HCT116 (cell line): ENCODE results near the gene GK2. TPM values are rescaled to one million over a fixed set of nuclear protein-coding genes. Genes with fewer than 3 reads are reported as not detected.

Source experiments
- ATAC-seq: fragments of 200-7000 bp; cut with Tn5 transposase; 2 replicates; pipeline ENCODE4 v1.9.1; 2020; ENCODE audit warnings: mild to moderate bottlenecking, moderate library complexity
- BruUV-seq: library from RNA; stranded (reverse); fragments of 400-500 nt; replicated peaks from 2 replicates; lab custom pipeline; 2021; lab: Mats Ljungman, UMichigan
- CTCF ChIA-PET: fragments of 300-600 bp; sonication (Branson Sonifier 250); formaldehyde crosslinking; loops from one replicate; lab custom pipeline; 2021; ENCODE audit warnings: antibody characterized with exemption; lab: Charles Lee
- POLR2A ChIA-PET: fragments of 300-600, 350-600 bp; sonication (Branson Sonifier 250); formaldehyde crosslinking; loops from one replicate; lab custom pipeline; 2021; ENCODE audit warnings: antibody characterized with exemption; lab: Charles Lee
- RAD21 ChIA-PET, 2 experiments: fragments of 300-600 bp; sonication (Branson Sonifier 250); formaldehyde crosslinking; loops; one replicate each; lab custom pipeline; 2023; ENCODE audit warnings: low total read pairs in 2 of 2; ENCODE audit not compliant: uncharacterized antibody in 2 of 2, unreplicated experiment in 2 of 2, low non-redundant PET in 1 of 2; lab: Charles Lee
- DNase-seq: peaks from one replicate; pipeline ENCODE4 v3.0.0-alpha.2; 2010; ENCODE audit warnings: low read depth, low spot score
- H2AFZ ChIP-seq: fragments of 200-600 bp; shearing (Covaris generic), sonication (generic); 2 replicates; pipeline ENCODE4 v1.6.1; 2017; ENCODE audit warnings: low read depth, mixed run types, mixed read lengths, antibody characterized with exemption, low read length; ENCODE audit not compliant: poor library complexity, severe bottlenecking
- H3K27ac ChIP-seq: 2 replicates; pipeline ENCODE4 v1.5.1; 2012; ENCODE audit warnings: low read depth, low read length
- H3K27me3 ChIP-seq: fragments of 200-600 bp; sonication (generic); 2 replicates; pipeline ENCODE4 v1.6.1; 2016; ENCODE audit warnings: mixed run types, low read length, mixed read lengths; ENCODE audit not compliant: insufficient read depth
- H3K36me3 ChIP-seq, 2 experiments: fragments of 200-500 bp in 1 of 2; fragments of 200-600 bp in 1 of 2; sonication (Bioruptor generic) in 1 of 2; sonication (generic) in 1 of 2; 2 replicates each; pipeline versions ENCODE4 v1.5.1 to v1.6.1; 2014 to 2016; ENCODE audit warnings: low read length in 2 of 2, inconsistent platforms in 1 of 2, mixed read lengths in 1 of 2, mixed run types in 1 of 2; ENCODE audit not compliant: insufficient read depth in 2 of 2, control insufficient read depth in 1 of 2
- H3K4me1 ChIP-seq, 2 experiments: fragments of 200-600 bp in 1 of 2; sonication (generic) in 1 of 2; 2 replicates each; pipeline versions ENCODE4 v1.5.1 to v1.6.1; 2012 to 2017; ENCODE audit warnings: low read length in 2 of 2, inconsistent platforms in 1 of 2, mild to moderate bottlenecking in 1 of 2, mixed read lengths in 1 of 2, mixed run types in 1 of 2, moderate library complexity in 1 of 2; ENCODE audit not compliant: insufficient read depth in 2 of 2, control insufficient read depth in 1 of 2
- H3K4me2 ChIP-seq: fragments of 200-600 bp; sonication (generic); 2 replicates; pipeline ENCODE4 v1.6.1; 2017; ENCODE audit warnings: mixed run types, low read length, mixed read lengths
- H3K4me3 ChIP-seq, 2 experiments: fragments of 200-600 bp in 1 of 2; sonication (generic) in 1 of 2; replicated peaks in 1 of 2; 2 replicates each; pipeline ENCODE4 v1.5.1; 2011 to 2016; ENCODE audit warnings: low read length in 2 of 2, control low read depth in 1 of 2, low read depth in 1 of 2, mild to moderate bottlenecking in 1 of 2, mixed read lengths in 1 of 2, mixed run types in 1 of 2
- H3K79me2 ChIP-seq: fragments of 200-600 bp; sonication (generic); 2 replicates; pipeline ENCODE4 v1.6.1; 2017; ENCODE audit warnings: mild to moderate bottlenecking, mixed run types, low read length, moderate library complexity, mixed read lengths; ENCODE audit not compliant: insufficient read depth
- H3K9ac ChIP-seq: fragments of 200-600 bp; sonication (generic); 2 replicates; pipeline ENCODE4 v1.6.1; 2016; ENCODE audit warnings: low read length, mixed read lengths
- H3K9me2 ChIP-seq: fragments of 200-600 bp; sonication (generic), shearing (Covaris generic); 2 replicates; pipeline ENCODE4 v1.6.1; 2017; ENCODE audit warnings: mixed run types, mild to moderate bottlenecking, moderate library complexity; ENCODE audit not compliant: insufficient read depth
- H3K9me3 ChIP-seq, 2 experiments: fragments of 200-500 bp in 1 of 2; fragments of 200-600 bp in 1 of 2; sonication (Bioruptor generic) in 1 of 2; sonication (generic) in 1 of 2; 2 replicates each; pipeline ENCODE4 v1.6.1; 2014 to 2017; ENCODE audit warnings: low read length in 2 of 2, mixed read lengths in 2 of 2, inconsistent platforms in 1 of 2, low read depth in 1 of 2, mild to moderate bottlenecking in 1 of 2, mixed run types in 1 of 2, moderate library complexity in 1 of 2; ENCODE audit not compliant: control insufficient read depth in 1 of 2, insufficient read depth in 1 of 2
- H4K20me1 ChIP-seq: fragments of 200-600 bp; sonication (generic), shearing (Covaris generic); 2 replicates; pipeline ENCODE4 v1.6.1; 2017; ENCODE audit warnings: mixed run types, mild to moderate bottlenecking, moderate library complexity; ENCODE audit not compliant: insufficient read depth
- ATF3 ChIP-seq: IDR thresholded peaks from 2 replicates; pipeline ENCODE4 v1.6.1; 2012
- CBX3 ChIP-seq: IDR thresholded peaks from 2 replicates; pipeline ENCODE4 v1.6.1; 2012; ENCODE audit warnings: low read depth
- CEBPB ChIP-seq: IDR thresholded peaks from 2 replicates; pipeline ENCODE4 v1.6.1; 2012; ENCODE audit warnings: low read depth
- EGR1 ChIP-seq: IDR thresholded peaks from 2 replicates; pipeline ENCODE4 v1.6.1; 2012; ENCODE audit warnings: low read depth
- ELF1 ChIP-seq: IDR thresholded peaks from 2 replicates; pipeline ENCODE4 v1.6.1; 2012; ENCODE audit warnings: low read depth, borderline replicate concordance
- FOSL1 ChIP-seq: IDR thresholded peaks from 2 replicates; pipeline ENCODE4 v1.6.1; 2012; ENCODE audit warnings: low read depth
- JUND ChIP-seq: IDR thresholded peaks from 2 replicates; pipeline ENCODE4 v1.6.1; 2012
- POLR2A ChIP-seq: IDR thresholded peaks from 2 replicates; pipeline ENCODE4 v1.7.0; 2011; ENCODE audit warnings: borderline replicate concordance; ENCODE audit not compliant: insufficient read depth, insufficient read length; ENCODE audit errors: extremely low read depth
- POLR2AphosphoS5 ChIP-seq: IDR thresholded peaks from 2 replicates; pipeline ENCODE4 v1.6.1; 2011; ENCODE audit warnings: mild to moderate bottlenecking, low read depth, low read length, moderate library complexity
- RAD21 ChIP-seq: IDR thresholded peaks from 2 replicates; pipeline ENCODE4 v1.6.1; 2012; ENCODE audit warnings: low read depth, mild to moderate bottlenecking
- SRF ChIP-seq: IDR thresholded peaks from 2 replicates; pipeline ENCODE4 v1.6.1; 2012; ENCODE audit warnings: low read depth
- TCF7L2 ChIP-seq: IDR thresholded peaks from 2 replicates; pipeline ENCODE4 v1.7.0; 2011; ENCODE audit warnings: borderline replicate concordance, inconsistent platforms; ENCODE audit not compliant: insufficient read depth, insufficient read length; ENCODE audit errors: extremely low read depth
- YY1 ChIP-seq: IDR thresholded peaks from 2 replicates; pipeline ENCODE4 v1.6.1; 2011; ENCODE audit warnings: low read length, low read depth, moderate library complexity, mild to moderate bottlenecking; ENCODE audit not compliant: insufficient replicate concordance; ENCODE audit errors: extremely low read depth
- intact Hi-C: fragments of 100-400 bp; cut with micrococcal nuclease; formaldehyde crosslinking; loops from 2 replicates; pipeline ENCODE4 v1.10.0; 2022
- total RNA-seq: library from RNA; stranded (reverse); gene quantifications from one replicate; pipeline ENCODE4 v1.2.1, GENCODE V29; 2021; ENCODE audit not compliant: unreplicated experiment
- TF ChIP-seq, protein P1 (sequence below): IDR thresholded peaks from 2 replicates; pipeline ENCODE4 v1.6.1; 2012; ENCODE audit warnings: low read depth

Gene GK2
- total RNA-seq, 1 experiment from 2014 or later = not detected

- H3K79me2 ChIP-seq = no peaks in the 10 kb centered on the region
- no peaks in the 10 kb centered on the region for H3K9me3 ChIP-seq
- no peak for TF ChIP-seq TCF7L2
- no peak for TF ChIP-seq POLR2A
- no peak for TF ChIP-seq SRF
- TF ChIP-seq POLR2AphosphoS5 = no peak
- TF ChIP-seq, protein P1, sequence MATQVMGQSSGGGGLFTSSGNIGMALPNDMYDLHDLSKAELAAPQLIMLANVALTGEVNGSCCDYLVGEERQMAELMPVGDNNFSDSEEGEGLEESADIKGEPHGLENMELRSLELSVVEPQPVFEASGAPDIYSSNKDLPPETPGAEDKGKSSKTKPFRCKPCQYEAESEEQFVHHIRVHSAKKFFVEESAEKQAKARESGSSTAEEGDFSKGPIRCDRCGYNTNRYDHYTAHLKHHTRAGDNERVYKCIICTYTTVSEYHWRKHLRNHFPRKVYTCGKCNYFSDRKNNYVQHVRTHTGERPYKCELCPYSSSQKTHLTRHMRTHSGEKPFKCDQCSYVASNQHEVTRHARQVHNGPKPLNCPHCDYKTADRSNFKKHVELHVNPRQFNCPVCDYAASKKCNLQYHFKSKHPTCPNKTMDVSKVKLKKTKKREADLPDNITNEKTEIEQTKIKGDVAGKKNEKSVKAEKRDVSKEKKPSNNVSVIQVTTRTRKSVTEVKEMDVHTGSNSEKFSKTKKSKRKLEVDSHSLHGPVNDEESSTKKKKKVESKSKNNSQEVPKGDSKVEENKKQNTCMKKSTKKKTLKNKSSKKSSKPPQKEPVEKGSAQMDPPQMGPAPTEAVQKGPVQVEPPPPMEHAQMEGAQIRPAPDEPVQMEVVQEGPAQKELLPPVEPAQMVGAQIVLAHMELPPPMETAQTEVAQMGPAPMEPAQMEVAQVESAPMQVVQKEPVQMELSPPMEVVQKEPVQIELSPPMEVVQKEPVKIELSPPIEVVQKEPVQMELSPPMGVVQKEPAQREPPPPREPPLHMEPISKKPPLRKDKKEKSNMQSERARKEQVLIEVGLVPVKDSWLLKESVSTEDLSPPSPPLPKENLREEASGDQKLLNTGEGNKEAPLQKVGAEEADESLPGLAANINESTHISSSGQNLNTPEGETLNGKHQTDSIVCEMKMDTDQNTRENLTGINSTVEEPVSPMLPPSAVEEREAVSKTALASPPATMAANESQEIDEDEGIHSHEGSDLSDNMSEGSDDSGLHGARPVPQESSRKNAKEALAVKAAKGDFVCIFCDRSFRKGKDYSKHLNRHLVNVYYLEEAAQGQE = no peak
- no peak for TF ChIP-seq YY1
- TF ChIP-seq CEBPB = no peak
- no peak for TF ChIP-seq CBX3
- TF ChIP-seq FOSL1 = no peak
- no peak for TF ChIP-seq JUND
- no peak for TF ChIP-seq ATF3
- TF ChIP-seq EGR1 = no peak
- no peak for TF ChIP-seq RAD21
- TF ChIP-seq ELF1 = no peak
- no peak overlapping the region for H3K9ac ChIP-seq
- H3K4me3 ChIP-seq = no peak overlapping the region
- H3K27ac ChIP-seq = no peak overlapping the region
- no peaks in the 10 kb centered on the region for H3K4me1 ChIP-seq
- ATAC-seq (no peak), DNase-seq (no peak)
- intact Hi-C loops = no loop called here
- ChIA-PET RAD21 (no interaction called here), POLR2A (no interaction called here), CTCF (no interaction called here)
- no peak overlapping the region for H2AFZ ChIP-seq
- no peaks in the 10 kb centered on the region for H3K36me3 ChIP-seq
- H3K27me3 ChIP-seq = 0 out of 2 replicates have a peak, but pooled peaks cover 5% of the 10 kb centered on the region
- no peaks in the 10 kb centered on the region for H4K20me1 ChIP-seq
- no TSS peak for BruUV-seq
- H3K4me2 ChIP-seq = no peak overlapping the region
- H3K9me2 ChIP-seq = no peaks in the 10 kb centered on the region
Observed at GRCh38 chr4:79402332-79402851, 5.6 kb downstream of the GK2 start.
